ENCODE data around the gene PRKCA. TPM values are rescaled to one million over a fixed set of nuclear protein-coding genes. Genes with fewer than 3 reads are reported as not detected.
A peak's percentile ranks its signal among the peaks of the same experiment; 100 is the strongest.

The PRKCA gene
- total RNA-seq, 1 donor from 2014 or later, result 4.7 TPM

DNA sequence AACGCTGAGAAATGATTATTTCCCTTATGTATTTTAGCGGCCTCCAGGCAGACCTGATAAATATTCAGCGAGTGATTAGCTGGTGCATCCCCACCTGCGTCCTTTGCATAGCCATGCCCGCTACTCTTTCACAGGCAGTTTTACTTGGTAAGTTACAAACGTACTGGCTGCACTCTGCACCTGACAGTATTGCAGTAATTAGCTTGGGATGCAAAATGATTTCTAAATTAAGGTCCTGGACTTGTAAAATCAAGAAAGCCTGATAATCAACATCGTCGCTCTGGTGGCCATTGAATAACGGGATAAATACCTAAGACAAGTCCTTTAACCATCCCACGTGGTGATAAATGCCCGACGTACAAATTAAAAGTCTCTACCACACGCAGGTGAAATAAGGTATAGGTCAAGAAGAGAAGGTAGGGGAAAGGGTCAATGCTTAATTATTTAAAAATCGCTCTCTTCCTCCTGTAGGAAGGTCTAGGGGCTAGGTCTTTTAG is 998 bp upstream of the PRKCA start:
- DNase-seq (ENCODE audit: low read depth) (no peak), FAIRE-seq (no peak)
- Histone ChIP-seq H3K27me3 (ENCODE audit: control insufficient read depth, insufficient read depth, low read length) (no peaks in the 10 kb centered on the region), H3K4me3 (ENCODE audit: low read depth, low read length) (peak overlapping the region; percentile 81), H3K36me3 (ENCODE audit: control insufficient read depth, insufficient read depth, low read length) (no peaks in the 10 kb centered on the region)
- TF ChIP-seq, protein P1, sequence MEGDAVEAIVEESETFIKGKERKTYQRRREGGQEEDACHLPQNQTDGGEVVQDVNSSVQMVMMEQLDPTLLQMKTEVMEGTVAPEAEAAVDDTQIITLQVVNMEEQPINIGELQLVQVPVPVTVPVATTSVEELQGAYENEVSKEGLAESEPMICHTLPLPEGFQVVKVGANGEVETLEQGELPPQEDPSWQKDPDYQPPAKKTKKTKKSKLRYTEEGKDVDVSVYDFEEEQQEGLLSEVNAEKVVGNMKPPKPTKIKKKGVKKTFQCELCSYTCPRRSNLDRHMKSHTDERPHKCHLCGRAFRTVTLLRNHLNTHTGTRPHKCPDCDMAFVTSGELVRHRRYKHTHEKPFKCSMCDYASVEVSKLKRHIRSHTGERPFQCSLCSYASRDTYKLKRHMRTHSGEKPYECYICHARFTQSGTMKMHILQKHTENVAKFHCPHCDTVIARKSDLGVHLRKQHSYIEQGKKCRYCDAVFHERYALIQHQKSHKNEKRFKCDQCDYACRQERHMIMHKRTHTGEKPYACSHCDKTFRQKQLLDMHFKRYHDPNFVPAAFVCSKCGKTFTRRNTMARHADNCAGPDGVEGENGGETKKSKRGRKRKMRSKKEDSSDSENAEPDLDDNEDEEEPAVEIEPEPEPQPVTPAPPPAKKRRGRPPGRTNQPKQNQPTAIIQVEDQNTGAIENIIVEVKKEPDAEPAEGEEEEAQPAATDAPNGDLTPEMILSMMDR (IDR thresholded peaks at IDR 0.05; ENCODE audit: insufficient read depth, low read length, severe bottlenecking), result no peak

DNA sequence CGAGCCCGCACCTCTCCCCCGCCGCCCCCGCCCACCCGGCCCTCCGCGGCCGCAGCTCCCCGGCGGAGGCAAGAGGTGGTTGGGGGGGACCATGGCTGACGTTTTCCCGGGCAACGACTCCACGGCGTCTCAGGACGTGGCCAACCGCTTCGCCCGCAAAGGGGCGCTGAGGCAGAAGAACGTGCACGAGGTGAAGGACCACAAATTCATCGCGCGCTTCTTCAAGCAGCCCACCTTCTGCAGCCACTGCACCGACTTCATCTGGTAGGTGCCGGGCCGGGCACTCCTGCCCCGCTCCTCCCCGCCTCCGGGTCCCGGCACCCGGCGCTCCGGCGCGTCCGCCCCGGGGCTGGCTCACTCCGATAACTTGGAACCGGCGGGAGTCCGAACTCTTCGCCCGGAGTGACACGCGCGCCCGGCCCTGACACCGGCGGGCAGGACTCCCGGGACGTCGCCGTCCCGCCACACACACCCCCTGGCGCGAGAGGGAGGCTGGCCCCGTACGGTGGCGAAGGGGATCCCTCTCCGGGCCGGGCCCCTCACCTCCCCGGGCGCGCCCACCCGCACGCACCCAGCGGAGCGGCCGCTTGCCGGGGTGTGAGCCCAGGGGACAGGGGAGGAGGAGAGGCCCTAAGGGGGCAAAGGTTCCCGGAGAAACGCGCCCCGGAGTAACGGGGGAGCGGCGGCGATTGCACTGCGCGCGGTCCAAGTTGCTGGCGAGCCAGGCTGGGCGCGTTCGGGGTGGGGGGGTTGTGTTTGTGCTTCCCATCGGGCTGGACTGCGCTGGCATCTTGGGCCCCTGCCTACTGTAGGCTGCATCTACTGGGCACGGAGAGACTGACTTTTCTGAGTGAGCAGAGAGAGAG is 581 bp downstream of the PRKCA start:
- Histone ChIP-seq H3K27me3 (ENCODE audit: control insufficient read depth, insufficient read depth, low read length) (no peaks in the 10 kb centered on the region), H3K4me3 (ENCODE audit: low read depth, low read length) (peak overlapping the region; percentile 81), H3K36me3 (ENCODE audit: control insufficient read depth, insufficient read depth, low read length) (no peaks in the 10 kb centered on the region)
- DNase-seq (ENCODE audit: low read depth), result peak; percentile 50
- TF ChIP-seq, protein P1 (IDR thresholded peaks at IDR 0.05; ENCODE audit: insufficient read depth, low read length, severe bottlenecking), result no peak
- FAIRE-seq, result no peak

DNA sequence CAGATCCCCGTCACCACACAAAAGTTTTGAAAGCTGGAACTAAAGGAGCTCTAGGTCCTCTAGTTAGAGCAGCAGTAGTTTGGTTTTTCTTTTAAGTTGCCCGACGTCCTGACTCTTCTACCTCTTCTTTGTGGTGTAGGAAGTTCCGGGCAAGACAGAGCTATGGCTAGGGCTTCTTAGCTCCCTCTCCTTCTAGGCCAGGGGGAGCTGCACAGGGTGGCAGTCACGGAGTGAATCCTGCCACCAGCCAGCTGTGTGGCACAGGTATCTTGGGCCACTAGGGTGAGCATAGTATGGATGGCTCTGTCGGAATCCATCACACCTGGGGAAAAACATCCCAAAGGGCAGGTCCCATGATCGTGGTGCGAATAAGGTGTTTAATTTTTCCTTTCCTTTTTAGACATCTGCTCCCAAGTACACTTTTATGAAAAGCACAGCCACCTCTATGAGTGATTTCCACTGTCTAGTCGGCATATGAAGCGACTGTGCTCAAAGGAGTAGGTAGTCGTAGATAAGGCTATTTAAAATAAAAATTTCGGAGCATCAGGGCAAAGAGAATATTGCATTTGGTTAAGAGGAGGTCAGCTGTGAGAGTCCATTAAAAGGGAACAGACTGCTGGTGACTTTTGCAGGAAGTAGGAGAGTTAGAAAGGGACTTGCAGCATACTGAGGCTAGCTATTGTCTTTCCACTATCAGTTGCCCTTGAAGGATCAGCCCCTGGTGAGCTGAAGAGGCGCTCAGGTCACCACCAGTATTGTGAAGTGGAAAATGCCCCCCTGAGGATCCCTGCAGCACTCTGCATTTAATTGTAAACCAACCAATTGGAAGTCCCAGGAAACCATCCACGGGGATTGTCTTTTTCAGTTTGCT is 2.1 kb downstream of the PRKCA start:
- DNase-seq (ENCODE audit: low read depth), result no peak
- H3K36me3 ChIP-seq (ENCODE audit: control insufficient read depth, insufficient read depth, low read length), result no peaks in the 10 kb centered on the region
- peak overlapping the region; percentile 81 for H3K4me3 ChIP-seq (ENCODE audit: low read depth, low read length)
- TF ChIP-seq, protein P1 (IDR thresholded peaks at IDR 0.05; ENCODE audit: insufficient read depth, low read length, severe bottlenecking), result peak; percentile 12
- no peak for FAIRE-seq
- H3K27me3 ChIP-seq (ENCODE audit: control insufficient read depth, insufficient read depth, low read length), result no peaks in the 10 kb centered on the region

- no peak overlapping the region for H3K4me3 ChIP-seq (ENCODE audit: low read depth, low read length)
- peaks cover 2% of the 10 kb centered on the region for H3K36me3 ChIP-seq (ENCODE audit: control insufficient read depth, insufficient read depth, low read length)
- DNase-seq (ENCODE audit: low read depth) (peak; percentile 47), FAIRE-seq (no peak)
- no peaks in the 10 kb centered on the region for H3K27me3 ChIP-seq (ENCODE audit: control insufficient read depth, insufficient read depth, low read length)
- TF ChIP-seq, protein P1 (IDR thresholded peaks at IDR 0.05; ENCODE audit: insufficient read depth, low read length, severe bottlenecking), result no peak
These were observed 4.0 kb downstream of the PRKCA start for GRCh38 chr17:66306446-66306845.

DNA sequence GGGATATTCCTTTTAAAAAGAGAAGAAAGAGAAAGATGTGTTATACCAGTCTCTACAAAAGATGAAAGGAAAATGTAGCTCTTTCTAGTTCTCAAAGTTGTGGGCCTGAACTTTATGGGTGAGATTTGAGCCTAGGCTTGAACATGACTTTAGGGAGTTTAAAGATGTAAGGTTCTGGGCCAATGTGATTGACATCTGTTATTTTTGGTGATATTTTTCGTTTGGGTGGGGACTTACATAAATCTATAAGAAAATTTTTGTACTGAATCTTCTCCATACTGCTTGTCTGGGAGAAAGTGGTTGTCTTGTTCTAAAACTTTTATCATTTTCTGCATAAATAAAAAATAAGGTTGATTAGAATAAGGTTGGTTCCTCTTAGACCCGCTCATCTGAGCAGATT is 4.8 kb downstream of the PRKCA start:
- Histone ChIP-seq H3K4me3 (ENCODE audit: low read depth, low read length) (no peak overlapping the region), H3K36me3 (ENCODE audit: control insufficient read depth, insufficient read depth, low read length) (peaks cover 2% of the 10 kb centered on the region), H3K27me3 (ENCODE audit: control insufficient read depth, insufficient read depth, low read length) (no peaks in the 10 kb centered on the region)
- TF ChIP-seq, protein P1 (IDR thresholded peaks at IDR 0.05; ENCODE audit: insufficient read depth, low read length, severe bottlenecking), result no peak
- no peak for DNase-seq (ENCODE audit: low read depth)
- no peak for FAIRE-seq
